NCI-H82 treated with DMSO at 0.1 percent for 48 hours (cell line): ENCODE data around the gene ACOX3.

ENCODE experiments used
- DNase-seq: peaks from one replicate; lab custom pipeline; 2025; ENCODE audit not compliant: unreplicated experiment; lab: John Stamatoyannopoulos, UW

The ACOX3 gene

GRCh38 chr4:8440492-8441311, at the start of gene ACOX3, which contains the start of gene TRMT44:
Gene ACOX3 (minus strand): TSS chr4:8440723. CDS start chr4:8416521, 24,202 bp downstream.
Gene TRMT44 (plus strand): TSS chr4:8440777. CDS start chr4:8440823, 46 bp downstream.
- peak; percentile 30 for DNase-seq

DNA sequence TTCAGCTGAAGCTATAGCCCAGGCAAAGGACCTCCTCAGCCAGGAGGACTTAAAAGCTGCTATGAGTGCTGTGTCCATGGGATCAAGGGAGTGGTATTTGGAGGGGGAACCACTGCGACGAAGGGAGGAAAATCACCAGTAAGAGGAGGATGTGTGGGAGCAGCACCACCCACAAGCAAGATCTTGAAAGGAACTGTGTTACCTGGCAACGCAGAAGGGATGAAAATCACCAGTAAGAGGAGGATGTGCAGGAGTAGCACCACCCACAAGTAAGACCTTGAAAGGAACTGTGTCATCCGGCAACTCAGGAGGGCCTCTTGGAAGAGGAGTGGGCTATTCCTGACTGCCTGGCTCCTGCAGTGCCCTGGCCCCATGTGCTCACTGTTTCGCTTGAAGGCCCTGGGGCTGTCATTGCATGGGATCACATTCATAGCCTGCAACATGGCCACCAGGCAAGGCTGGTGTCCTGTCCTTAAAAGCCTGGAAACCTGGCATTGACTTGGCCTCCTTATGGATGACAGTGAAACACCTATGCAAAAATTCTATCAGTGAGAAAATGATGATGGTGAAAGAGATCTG, 48.4 kb upstream of the ACOX3 start:
- DNase-seq = no peak

- DNase-seq = peak; percentile 49
These were observed 46.1 kb upstream of the ACOX3 start for GRCh38 chr4:8486643-8487042.

GRCh38 chr4:8480221-8480620, 39.7 kb upstream of the ACOX3 start:
- no peak for DNase-seq

GRCh38 chr4:8478801-8479744, 38.5 kb upstream of the ACOX3 start:
- no peak for DNase-seq

- DNase-seq = no peak
These were observed 37.8 kb upstream of the ACOX3 start for GRCh38 chr4:8478371-8478770.

GRCh38 chr4:8477676-8478075, 37.2 kb upstream of the ACOX3 start:
- DNase-seq = no peak

DNA sequence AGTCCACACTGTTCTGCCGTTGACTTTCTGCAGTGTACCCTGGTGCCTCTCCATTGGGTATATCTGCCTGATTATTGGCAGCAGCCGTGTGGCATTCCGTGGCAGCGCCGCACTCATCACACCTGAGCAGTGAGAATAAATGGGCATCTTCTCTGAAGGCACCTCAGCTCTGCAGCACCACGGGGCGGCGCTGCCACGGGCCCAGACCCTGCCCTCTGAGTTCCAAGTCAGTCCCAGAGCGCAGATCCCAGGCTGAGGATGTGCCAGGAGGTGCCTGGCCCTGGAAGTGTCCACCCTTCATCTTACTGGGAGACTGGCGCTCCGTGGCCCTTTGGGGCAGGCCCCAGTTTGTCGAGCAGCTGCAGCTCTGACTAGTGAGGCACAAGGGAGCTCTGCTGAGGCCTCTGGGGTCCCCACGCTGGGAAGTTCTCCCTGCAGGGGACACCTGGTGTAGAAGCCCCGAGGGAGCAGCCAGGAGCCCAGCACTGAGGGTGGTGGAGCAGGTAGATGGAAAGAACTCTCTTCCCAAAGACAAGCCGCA, 36.6 kb upstream of the ACOX3 start:
- no peak for DNase-seq

DNA sequence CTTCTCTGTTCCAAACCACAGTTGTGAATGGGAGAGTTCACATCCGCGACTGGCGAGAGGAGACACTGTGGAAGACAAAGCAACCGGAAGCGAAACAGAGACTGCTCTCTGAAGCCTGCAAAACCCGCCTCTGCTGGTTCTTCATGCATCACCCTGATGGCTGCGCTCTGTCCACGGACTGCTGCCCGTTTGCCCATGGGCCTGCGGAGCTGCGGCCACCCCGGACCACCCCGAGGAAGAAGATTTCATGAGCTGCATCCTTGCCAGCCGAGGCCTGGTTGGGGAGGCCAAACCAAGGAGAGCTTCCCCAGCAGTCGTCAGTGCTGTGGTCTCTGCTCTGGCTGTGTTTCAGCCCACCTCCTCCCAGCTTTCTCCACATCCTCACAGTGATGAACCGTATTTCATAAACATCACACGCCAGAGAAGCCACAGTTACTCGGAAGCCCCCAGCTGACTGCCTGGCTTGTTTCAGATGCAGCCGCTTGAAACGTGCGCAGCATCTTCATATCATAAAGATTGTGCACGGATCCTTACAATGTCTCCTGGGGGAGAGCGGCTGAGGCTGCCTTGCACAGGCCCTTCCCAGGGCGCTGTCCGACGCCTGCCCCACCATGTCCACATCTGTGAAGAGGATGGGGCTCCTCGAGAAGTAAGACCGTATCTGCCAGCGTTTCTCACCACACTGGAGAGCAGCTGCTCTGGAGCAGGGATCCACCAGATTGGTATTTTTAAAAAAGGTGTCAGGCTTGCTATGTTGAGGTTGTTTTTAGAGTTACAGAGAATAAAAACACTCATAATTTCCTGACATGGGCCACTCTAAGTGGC, 35.4 kb upstream of the ACOX3 start:
- no peak for DNase-seq

GRCh38 chr4:8474856-8475255, 34.3 kb upstream of the ACOX3 start:
- no peak for DNase-seq

DNA sequence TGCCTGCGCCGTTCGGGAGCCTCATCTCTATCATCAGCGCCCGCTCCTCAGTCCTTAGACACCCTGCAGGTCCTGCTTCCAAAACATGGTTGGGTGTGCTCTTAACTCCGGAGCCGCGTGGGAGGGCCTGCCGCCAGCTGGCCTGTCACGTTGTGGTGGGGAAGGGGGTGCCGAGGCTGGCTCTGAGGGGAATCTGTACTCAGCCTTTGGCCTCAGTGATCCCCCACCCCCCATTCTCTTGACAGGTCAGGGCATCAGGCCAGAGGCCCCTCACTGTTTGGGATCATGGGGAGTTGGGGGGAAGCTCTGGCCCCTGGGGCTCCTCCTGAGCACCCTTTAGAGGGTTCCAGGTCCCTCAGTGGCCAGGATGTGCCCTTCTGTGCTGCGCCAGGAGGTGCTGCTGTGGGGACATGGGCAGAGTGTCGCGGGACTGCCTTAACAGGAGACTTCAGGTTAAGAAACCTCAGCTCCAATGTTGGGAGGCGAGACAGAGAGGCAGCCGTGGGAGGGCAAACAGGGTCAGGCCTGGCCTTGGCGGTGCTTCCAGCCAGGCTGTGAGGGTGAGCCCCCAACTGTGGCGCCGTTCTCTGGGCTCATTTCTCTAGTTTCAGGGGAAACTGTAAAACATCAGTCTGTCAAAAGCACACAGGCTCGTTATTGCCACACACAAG, 33.5 kb upstream of the ACOX3 start:
- no peak for DNase-seq

DNA sequence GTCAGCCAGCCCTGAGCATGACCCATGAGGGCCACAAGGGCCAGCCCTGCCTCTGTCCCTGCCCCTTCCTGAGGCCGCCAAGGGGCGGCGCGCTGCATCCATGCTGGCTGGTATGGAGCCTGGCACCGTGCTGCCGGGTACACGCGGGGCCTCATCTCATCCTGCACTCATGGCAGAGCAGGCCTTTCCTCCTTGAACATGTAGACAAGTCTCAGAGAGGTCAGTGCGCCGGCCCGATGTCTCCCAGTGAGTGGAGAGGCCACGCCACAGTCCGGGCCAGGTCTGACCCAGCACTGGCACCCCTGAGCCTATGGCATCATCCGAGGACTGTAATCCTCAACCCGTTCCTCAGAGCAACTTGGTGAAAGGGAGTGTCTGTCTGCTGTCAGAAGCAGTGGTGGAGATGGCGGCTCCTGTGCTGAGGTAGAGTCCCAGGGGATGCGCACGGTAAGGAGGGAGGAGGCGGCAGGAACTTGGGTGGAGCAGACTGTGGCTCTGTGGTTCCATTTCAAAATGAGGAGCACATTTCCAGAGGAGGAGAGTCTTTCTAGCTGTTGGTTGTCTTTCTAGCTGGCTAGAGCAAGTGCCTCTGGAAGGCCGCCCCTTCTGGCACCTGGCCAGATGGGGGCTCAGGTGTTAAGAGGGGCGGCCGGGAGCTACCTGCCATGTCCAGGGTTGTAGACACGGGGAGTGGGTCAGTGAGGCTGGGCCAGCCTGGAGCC, 32.8 kb upstream of the ACOX3 start:
- DNase-seq = no peak

DNA sequence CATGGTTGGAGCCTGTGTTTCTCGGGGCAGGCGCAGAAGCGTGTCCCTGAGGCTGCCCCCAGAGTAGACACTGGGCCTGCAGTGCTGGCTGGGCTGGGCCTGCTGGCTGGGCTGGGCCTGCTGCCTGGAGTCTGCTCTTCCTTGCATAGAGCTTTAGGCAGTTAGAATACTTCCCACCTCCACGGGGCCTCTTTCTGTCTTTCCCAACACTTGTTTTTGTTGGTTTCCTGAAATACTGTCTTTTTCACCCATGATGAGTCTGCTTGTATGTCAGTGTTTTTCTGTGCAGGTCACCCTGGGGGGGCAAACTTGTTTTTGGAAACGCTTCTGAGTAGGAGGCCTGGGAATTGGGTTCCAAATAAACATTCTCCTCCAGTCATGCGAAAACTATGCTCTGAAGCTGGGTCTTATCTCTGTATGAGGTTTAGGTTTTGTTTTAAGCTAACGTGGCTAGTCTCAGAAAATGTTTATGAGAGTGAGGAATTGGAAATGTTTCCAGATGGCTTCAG, 32.2 kb upstream of the ACOX3 start:
- no peak for DNase-seq

DNA sequence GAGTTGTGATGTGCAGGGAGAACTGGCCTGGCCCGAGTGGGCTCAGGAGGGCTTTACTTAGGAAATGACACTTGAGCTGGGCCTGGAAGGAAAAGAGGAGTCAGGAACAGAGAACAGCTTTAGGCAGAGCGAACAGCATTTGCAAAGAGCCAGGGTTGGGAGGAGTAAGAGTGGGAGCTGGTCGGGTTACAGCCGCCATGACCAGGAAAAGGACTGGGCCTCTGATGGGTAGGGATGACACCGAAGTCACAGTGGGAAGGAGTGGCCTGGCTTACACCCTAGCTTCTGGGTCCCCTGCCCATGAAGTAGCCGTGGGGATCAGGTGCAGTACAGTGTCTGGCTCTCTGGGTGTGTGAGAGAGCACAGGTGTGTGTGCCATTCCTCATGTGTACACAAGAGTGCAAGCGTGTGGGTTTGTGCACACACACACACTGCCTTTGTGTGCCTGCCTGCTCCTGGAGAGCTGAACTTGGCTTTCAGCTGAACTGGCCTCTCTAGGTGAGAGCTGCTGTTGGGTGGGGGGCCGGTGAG, 31.7 kb upstream of the ACOX3 start:
- no peak for DNase-seq

DNA sequence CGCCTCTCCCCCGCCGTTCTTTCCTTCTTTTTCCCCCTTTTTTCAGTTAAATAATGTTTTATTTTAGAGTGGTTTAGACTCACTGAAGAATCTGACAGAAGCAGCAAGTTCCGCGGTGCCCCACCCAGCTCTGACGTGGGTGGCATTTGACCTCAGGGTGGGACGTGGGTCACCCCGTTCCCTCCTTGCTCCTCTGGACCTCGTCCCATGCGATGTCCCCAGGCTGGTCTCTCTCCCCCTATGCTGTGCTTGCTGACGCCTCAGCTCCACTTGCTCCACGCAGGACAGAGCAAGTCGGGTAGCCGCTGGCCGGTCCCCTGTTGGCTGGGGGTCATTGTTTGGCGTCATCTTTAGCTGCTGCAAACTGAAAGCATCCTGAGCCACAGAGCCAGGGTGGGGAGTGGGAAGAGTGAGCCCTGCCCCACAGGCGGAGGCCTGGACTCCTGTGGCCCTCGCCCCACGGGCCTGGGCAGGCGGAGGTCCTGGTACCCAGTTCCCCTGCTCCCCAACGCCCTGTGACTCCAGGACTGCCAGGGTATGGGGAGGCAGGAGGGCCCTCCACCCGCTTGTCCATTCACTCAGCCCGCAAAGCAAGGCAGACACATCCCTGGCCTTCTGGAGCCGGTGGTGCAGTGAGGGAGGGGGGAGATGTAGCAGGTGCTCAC, 30.8 kb upstream of the ACOX3 start:
- DNase-seq = no peak

- no peak for DNase-seq
These were observed 30.0 kb upstream of the ACOX3 start for GRCh38 chr4:8470451-8471024.

DNA sequence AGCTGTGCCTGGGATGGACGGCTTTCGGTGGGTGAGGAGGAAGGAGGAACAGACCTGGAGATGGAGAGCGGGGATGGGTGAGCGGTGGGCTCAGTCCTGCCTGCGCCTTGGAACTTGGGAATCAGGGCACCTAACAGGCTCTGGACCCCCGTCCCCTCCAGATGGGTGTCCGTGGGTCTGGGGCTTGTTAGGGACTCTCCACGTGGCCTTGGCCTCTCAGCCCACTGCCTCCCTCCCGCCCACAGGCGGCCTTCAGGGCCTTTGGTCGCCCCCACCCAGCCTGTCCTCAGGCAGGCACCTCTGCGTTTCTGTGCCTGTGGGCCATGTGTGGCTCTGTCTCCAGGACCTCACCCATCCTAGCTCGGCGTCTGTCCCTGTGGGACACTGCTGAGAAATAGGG, 29.0 kb upstream of the ACOX3 start:
- no peak for DNase-seq
